PFSK-1 (cell line): ENCODE data around the gene GEMIN7.

Experiments used
- POLR2AphosphoS5 ChIP-seq: IDR thresholded peaks from 2 replicates; pipeline ENCODE4 v1.6.1; 2012; ENCODE audit warnings: low read depth, mild to moderate bottlenecking, control low read depth, low read length, moderate library complexity
- REST ChIP-seq, 2 experiments: IDR thresholded peaks; 2 replicates each; pipeline versions ENCODE4 v1.6.1 to v1.8.0; 2011 to 2012; ENCODE audit warnings: low read depth in 2 of 2, low read length in 2 of 2, control low read depth in 1 of 2, inconsistent platforms in 1 of 2, mild to moderate bottlenecking in 1 of 2, moderate library complexity in 1 of 2; ENCODE audit not compliant: insufficient read depth in 1 of 2

GRCh38 chr19:45087531-45087930, 8.5 kb downstream of the GEMIN7 start:
- TF ChIP-seq REST (IDR thresholded peaks at IDR 0.05; ENCODE audit: insufficient read depth in 1 of 2, low read depth in 2 of 2, low read length in 2 of 2): no peak
- TF ChIP-seq POLR2AphosphoS5: no peak
